HG02763 (cell line): ENCODE data around the gene NCEH1.
"Not testable (repeated sequence)": the region's sequence is repeated elsewhere in the genome, so short reads cannot be mapped to it uniquely, and the experiment has no call there.

Experiments used
- ATAC-seq: cut with Tn5 transposase; IDR thresholded peaks from one replicate; pipeline ENCODE4 v1.9.1; 2021; ENCODE audit warnings: mild to moderate bottlenecking, moderate library complexity; ENCODE audit not compliant: unreplicated experiment

The NCEH1 gene

GRCh38 chr3:172616031-172616461 is 94.8 kb downstream of the NCEH1 start:
- ATAC-seq = no peak

- ATAC-seq = no peak
Observed at GRCh38 chr3:172615296-172615695, 95.6 kb downstream of the NCEH1 start.

- ATAC-seq = no peak
Observed at GRCh38 chr3:172614340-172615274, 96.3 kb downstream of the NCEH1 start.

GRCh38 chr3:172613845-172614244 is 97.0 kb downstream of the NCEH1 start:
- ATAC-seq = no peak

GRCh38 chr3:172612871-172613678 is 97.8 kb downstream of the NCEH1 start:
- no peak for ATAC-seq

GRCh38 chr3:172609750-172610149 is 101.1 kb downstream of the NCEH1 start:
- ATAC-seq = no peak

- ATAC-seq = no peak
Observed at GRCh38 chr3:172608575-172608974, 102.3 kb downstream of the NCEH1 start.

GRCh38 chr3:172607305-172608121 is 103.4 kb downstream of the NCEH1 start:
- ATAC-seq = no peak

- no peak for ATAC-seq
Observed at GRCh38 chr3:172606021-172606420, 104.8 kb downstream of the NCEH1 start.

GRCh38 chr3:172604895-172605646 is 105.8 kb downstream of the NCEH1 start:
- ATAC-seq = no peak

- ATAC-seq = no peak
Observed at GRCh38 chr3:172601066-172601832, 109.6 kb downstream of the NCEH1 start.

- no peak for ATAC-seq
Observed at GRCh38 chr3:172600644-172601065, 110.2 kb downstream of the NCEH1 start.

- ATAC-seq = no peak
Observed at GRCh38 chr3:172598904-172599303, 112.0 kb downstream of the NCEH1 start.

GRCh38 chr3:172596394-172596706 is 114.5 kb downstream of the NCEH1 start:
- no peak for ATAC-seq

GRCh38 chr3:172595664-172596393 is 115.0 kb downstream of the NCEH1 start:
- no peak for ATAC-seq

- ATAC-seq = not testable (repeated sequence)
Observed at GRCh38 chr3:172594900-172595663, 115.8 kb downstream of the NCEH1 start.

- ATAC-seq = no peak
Observed at GRCh38 chr3:172592898-172593669, 117.8 kb downstream of the NCEH1 start.
